ENCODE measurements around the gene SLFNL1. TPM values are rescaled to one million over a fixed set of nuclear protein-coding genes. Genes with fewer than 3 reads are reported as not detected.

The SLFNL1 gene
- total and polyA plus RNA-seq, 2 donors (not counting 1 experiment from before 2014, with no cell fraction given), result 0.18 to 1.2 TPM

- no peaks in the 10 kb centered on the region for H3K27me3 Mint-ChIP-seq
- WGBS (ENCODE audit: insufficient coverage), result 95% methylated on average over 9 of the region's 10 CpGs
- H3K27ac Mint-ChIP-seq, result no peak overlapping the region
- Histone ChIP-seq H3K4me1 (ENCODE audit: control insufficient read depth in 2 of 2, insufficient read depth in 2 of 2, low read length in 2 of 2) (peaks cover 16 to 32% of the 10 kb centered on the region in 2 donors), H3K36me3 (replicated peaks in 1 of 2; ENCODE audit: control extremely low read depth in 1 of 2, control insufficient read depth in 1 of 2, extremely low read depth in 1 of 2, insufficient read depth in 2 of 2, low read length in 1 of 2) (peaks cover 1 to 2% of the 10 kb centered on the region in 2 experiments), H3K27ac (ENCODE audit: low read length in 2 of 2) (no peak overlapping the region), H2AFZ (ENCODE audit: insufficient read depth, low read depth, low read length, poor library complexity, severe bottlenecking) (no peak overlapping the region), H3K4me3 (ENCODE audit: control extremely low read depth in 1 of 5, extremely low read depth in 1 of 5, insufficient read depth in 1 of 5, low read depth in 2 of 5, low read length in 4 of 5) (no peak overlapping the region), H3K9ac (ENCODE audit: low read length) (no peak overlapping the region), H3K4me2 (replicated peaks; ENCODE audit: low read depth, low read length, poor library complexity, severe bottlenecking) (no peak overlapping the region), H3K9me3 (ENCODE audit: control extremely low read depth in 1 of 3, control insufficient read depth in 2 of 3, insufficient read depth in 1 of 3, low read length in 2 of 3) (peaks cover 0 to 7% (median 0%) of the 10 kb centered on the region in 3 donors), H3K79me2 (ENCODE audit: control insufficient read depth, insufficient read depth, low read length) (no peaks in the 10 kb centered on the region), H3K27me3 (replicated peaks in 1 of 4; ENCODE audit: control extremely low read depth in 1 of 4, control insufficient read depth in 3 of 4, insufficient read depth in 4 of 4, low read length in 3 of 4) (no peaks in the 10 kb centered on the region), H4K20me1 (ENCODE audit: control insufficient read depth, insufficient read depth, low read length, poor library complexity, severe bottlenecking) (no peaks in the 10 kb centered on the region)
- no peak for DNase-seq
- ChIA-PET CTCF (no interaction called here), POLR2A (no interaction called here)
- ATAC-seq (ENCODE audit: low read depth), result no peak
- TF ChIP-seq EZH2 (IDR thresholded peaks at IDR 0.05; ENCODE audit: borderline replicate concordance, insufficient read depth, low read depth, low read length, poor library complexity, severe bottlenecking), result no peak
- no peak for TF ChIP-seq CTCF (IDR thresholded peaks at IDR 0.05)
- intact Hi-C loops (cut with micrococcal nuclease), result no loop called here
- no peaks in the 10 kb centered on the region for H3K9me3 Mint-ChIP-seq (ENCODE audit: insufficient read depth)
- H3K4me1 Mint-ChIP-seq, result peaks cover 27% of the 10 kb centered on the region
- no peak overlapping the region for H3K4me3 Mint-ChIP-seq
Measured at GRCh38 chr1:41022424-41022823, 899 bp upstream of the SLFNL1 start.

GRCh38 chr1:41020654-41021053 lies 871 bp downstream of the SLFNL1 start:
- Mint-ChIP-seq H3K4me1 (peaks cover 24% of the 10 kb centered on the region), H3K9me3 (ENCODE audit: insufficient read depth) (no peaks in the 10 kb centered on the region), H3K27me3 (no peaks in the 10 kb centered on the region), H3K27ac (no peak overlapping the region), H3K4me3 (no peak overlapping the region)
- Histone ChIP-seq H3K4me2 (replicated peaks; ENCODE audit: low read depth, low read length, poor library complexity, severe bottlenecking) (no peak overlapping the region), H3K9ac (ENCODE audit: low read length) (no peak overlapping the region), H3K27ac (ENCODE audit: low read length in 2 of 2) (no peak overlapping the region), H3K79me2 (ENCODE audit: control insufficient read depth, insufficient read depth, low read length) (no peaks in the 10 kb centered on the region), H3K36me3 (replicated peaks in 1 of 2; ENCODE audit: control extremely low read depth in 1 of 2, control insufficient read depth in 1 of 2, extremely low read depth in 1 of 2, insufficient read depth in 2 of 2, low read length in 1 of 2) (no peaks in the 10 kb centered on the region), H3K4me3 (ENCODE audit: control extremely low read depth in 1 of 5, extremely low read depth in 1 of 5, insufficient read depth in 1 of 5, low read depth in 2 of 5, low read length in 4 of 5) (no peak overlapping the region), H3K27me3 (replicated peaks in 1 of 4; ENCODE audit: control extremely low read depth in 1 of 4, control insufficient read depth in 3 of 4, insufficient read depth in 4 of 4, low read length in 3 of 4) (no peaks in the 10 kb centered on the region), H4K20me1 (ENCODE audit: control insufficient read depth, insufficient read depth, low read length, poor library complexity, severe bottlenecking) (no peaks in the 10 kb centered on the region), H3K4me1 (ENCODE audit: control insufficient read depth in 2 of 2, insufficient read depth in 2 of 2, low read length in 2 of 2) (peaks cover 7 to 17% of the 10 kb centered on the region in 2 donors), H3K9me3 (ENCODE audit: control extremely low read depth in 1 of 3, control insufficient read depth in 2 of 3, insufficient read depth in 1 of 3, low read length in 2 of 3) (peaks cover 0 to 11% (median 0%) of the 10 kb centered on the region in 3 donors), H2AFZ (ENCODE audit: insufficient read depth, low read depth, low read length, poor library complexity, severe bottlenecking) (no peak overlapping the region)
- 75% methylated on average over 3 of the region's 3 CpGs for whole genome bisulfite sequencing (ENCODE audit: insufficient coverage)
- DNase-seq, result no peak
- ChIA-PET CTCF (no interaction called here), POLR2A (no interaction called here)
- TF ChIP-seq EZH2 (IDR thresholded peaks at IDR 0.05; ENCODE audit: borderline replicate concordance, insufficient read depth, low read depth, low read length, poor library complexity, severe bottlenecking) (no peak), CTCF (IDR thresholded peaks at IDR 0.05) (no peak)
- ATAC-seq (ENCODE audit: low read depth), result no peak
- intact Hi-C loops (cut with micrococcal nuclease), result no loop called here

Measured in B cell (primary cell).